Adrenal gland (tissue), 12 donors: ENCODE data around the gene ILK. TPM values are rescaled to one million over a fixed set of nuclear protein-coding genes. Genes with fewer than 3 reads are reported as not detected.

Experiments used
- DNase-seq, 7 donors: peaks; one replicate each; pipeline ENCODE4 v3.0.0-alpha.2; 2019 to 2020
- H3K27ac ChIP-seq, 5 donors: fragments of 200-600 bp; sonication (generic) in 4 of 5; 1 replicate in 3 of 5; 2 replicates in 2 of 5; pipeline versions ENCODE4 v1.5.1 to v1.8.0; 2016 to 2020; ENCODE audit warnings: mild to moderate bottlenecking in 1 of 5
- H3K27me3 ChIP-seq: fragments of 200-600 bp; 2 replicates; pipeline ENCODE4 v1.8.0; 2021
- H3K36me3 ChIP-seq, 2 donors: fragments of 200-600 bp; replicated peaks in 1 of 2; 1 replicate in 1 of 2; 2 replicates in 1 of 2; pipeline versions ENCODE4 v1.5.1 to v1.8.0; 2018 to 2022
- H3K4me1 ChIP-seq, 2 donors: fragments of 200-600 bp; replicated peaks in 1 of 2; 1 replicate in 1 of 2; 2 replicates in 1 of 2; pipeline versions ENCODE4 v1.5.1 to v1.8.0; 2018 to 2021
- H3K4me3 ChIP-seq, 4 donors: fragments of 200-600 bp; sonication (generic) in 3 of 4; one replicate each; pipeline ENCODE4 v1.5.1; 2016 to 2018
- H3K9me3 ChIP-seq, 3 donors: fragments of 200-600 bp; sonication (generic) in 1 of 3; replicated peaks in 1 of 3; 1 replicate in 2 of 3; 2 replicates in 1 of 3; pipeline versions ENCODE4 v1.5.1 to v1.8.0; 2016 to 2021
- CTCF ChIP-seq, 6 experiments: fragments of 450-650 bp in 4 of 6; fragments of 200-600 bp in 2 of 6; sonication (generic) in 1 of 6; IDR thresholded peaks; 1 replicate in 5 of 6; 2 replicates in 1 of 6; pipeline versions ENCODE4 v1.5.1 to v1.8.0; 2016 to 2021; ENCODE audit warnings: antibody characterized with exemption in 6 of 6, mild to moderate bottlenecking in 2 of 6, moderate library complexity in 1 of 6
- POLR2A ChIP-seq, 2 donors: fragments of 450-650 bp; IDR thresholded peaks; one replicate each; pipeline ENCODE4 v1.6.1; 2017; ENCODE audit warnings: antibody characterized with exemption in 2 of 2, mild to moderate bottlenecking in 2 of 2, moderate library complexity in 1 of 2
- WGBS, 4 donors: extraction: QIAGEN DNeasy Blood & Tissue Kit in 2 of 4; methylation state at CpG; one replicate each; pipeline versions ENCODE4 v1.1.5 to v1.1.7; 2013 to 2017; 5-methylcytosine and 5-hydroxymethylcytosine counted together
- intact Hi-C, 2 donors: fragments of 100-400 bp; cut with DNase I; formaldehyde crosslinking; loops; one replicate each; pipeline versions ENCODE4 v1.14.1 to v1.15.0; 2022 to 2023
- polyA plus RNA-seq, 3 donors: library from polyadenylated mRNA; stranded (reverse); fragments of 200-250 nt in 2 of 3; fragments of 350-450 nt in 1 of 3; fragmentation: Illumina TruSeq in 1 of 3; extraction: RNeasy Lipid Tissue Mini Kit (QIAGEN cat#74804) in 1 of 3; gene quantifications; one replicate each; pipeline ENCODE4 v1.2.3, GENCODE V29; 2013 to 2014
- total RNA-seq, 9 donors: library from RNA; depleted of rRNA in 4 of 9; stranded (reverse); fragments of >200 nt in 4 of 9; fragments of 120-200 nt in 1 of 9; fragmentation: NEBNext Ultra II Directional in 1 of 9; extraction: Animal tissue kit (Norgen Biotek cat#: 25700) in 1 of 9; gene quantifications; one replicate each; pipeline versions ENCODE4 v1.1.0 to v1.2.4, GENCODE V29; 2013 to 2023
- donor health status: healthy with polysubstance abuse.
- donor health status: Bipolar disorder and iron deficiency.
- donor health status: DM: yes; HTN: yes; CAD: no.
- donor health status: DM: no; HTN: no; CAD: no.
- donor health status: DM: no; HTN: no; CAD: no.
- donor health status: DM: yes; HTN: yes; CAD: no.

Gene ILK
- total and polyA plus RNA-seq, 12 donors = 99.1 to 191 (median 153) TPM

- DNase-seq = no peak
- TF ChIP-seq CTCF (IDR thresholded peaks at IDR 0.05) (no peak), POLR2A (IDR thresholded peaks at IDR 0.05) (no peak)
- 94 to 97% (median 95%) methylated on average over 8 to 11 of the region's 11 CpGs for WGBS, 4 donors
- intact Hi-C loops = no loop called here
- no peak overlapping the region for H3K4me3 ChIP-seq
- no peaks in the 10 kb centered on the region for H3K36me3 ChIP-seq
- H3K4me1 ChIP-seq = no peaks in the 10 kb centered on the region
- H3K9me3 ChIP-seq = peaks cover 0 to 16% (median 5%) of the 10 kb centered on the region in 3 donors
- H3K27ac ChIP-seq = no peak overlapping the region
- H3K27me3 ChIP-seq = no peaks in the 10 kb centered on the region
These were observed 16.1 kb upstream of the ILK start for GRCh38 chr11:6587360-6587953.

GRCh38 chr11:6588018-6588417, 15.6 kb upstream of the ILK start:
- Histone ChIP-seq H3K27ac (no peak overlapping the region), H3K9me3 (peaks cover 0 to 16% (median 5%) of the 10 kb centered on the region in 3 donors), H3K4me3 (no peak overlapping the region), H3K36me3 (no peaks in the 10 kb centered on the region), H3K4me1 (no peaks in the 10 kb centered on the region), H3K27me3 (no peaks in the 10 kb centered on the region)
- DNase-seq = no peak
- intact Hi-C loops = no loop called here
- no peak for TF ChIP-seq CTCF (IDR thresholded peaks at IDR 0.05)
- no peak for TF ChIP-seq POLR2A (IDR thresholded peaks at IDR 0.05)
- WGBS, 4 donors = 91 to 97% (median 92%) methylated on average over 1 of the region's 1 CpG

- Histone ChIP-seq H3K27ac (no peak overlapping the region), H3K27me3 (no peaks in the 10 kb centered on the region), H3K9me3 (no peaks in the 10 kb centered on the region), H3K36me3 (peaks cover 0 to 19% of the 10 kb centered on the region in 2 donors), H3K4me1 (peaks cover 0 to 3% of the 10 kb centered on the region in 2 donors), H3K4me3 (no peak overlapping the region)
- no peak for DNase-seq
- no peak for TF ChIP-seq POLR2A (IDR thresholded peaks at IDR 0.05)
- intact Hi-C loops = loop anchor here in 1 of 2 donors (10.0 kb wide), 1 partner anchor 59 kb away; no protein-coding TSS in a partner anchor
- WGBS, 4 donors = 80 to 94% (median 88%) methylated on average over 3 of the region's 3 CpGs
These were observed 9.3 kb upstream of the ILK start for GRCh38 chr11:6594142-6594768.

GRCh38 chr11:6596239-6596877, 7.2 kb upstream of the ILK start:
- Histone ChIP-seq H3K9me3 (no peaks in the 10 kb centered on the region), H3K27me3 (no peaks in the 10 kb centered on the region), H3K4me3 (no peak overlapping the region), H3K27ac (no peak overlapping the region), H3K4me1 (peaks cover 0 to 8% of the 10 kb centered on the region in 2 donors), H3K36me3 (peaks cover 0 to 40% of the 10 kb centered on the region in 2 donors)
- WGBS, 4 donors = 60 to 72% (median 65%) methylated on average over 5 of the region's 5 CpGs
- DNase-seq = no peak
- TF ChIP-seq POLR2A (IDR thresholded peaks at IDR 0.05) (no peak), CTCF (IDR thresholded peaks at IDR 0.05) (no peak)
- intact Hi-C loops = loop anchor here in 1 of 2 donors (10.0 kb wide), 1 partner anchor 62 kb away; no protein-coding TSS in a partner anchor
